Stimulated activated naive B cell treated with anti-CD40 and anti-IgM and Interleukin-4, amounts not matched to agents 10 μg/mL and 1 μg/mL and 100 μg/mL, for 72 hours (primary cell): ENCODE data around the gene EFR3B.
"Not testable (repeated sequence)": the region's sequence is repeated elsewhere in the genome, so short reads cannot be mapped to it uniquely, and the experiment has no call there.

ENCODE experiments used
- ATAC-seq, 2 donors: fragments of 150-1000 bp; cut with Tn5 transposase; replicated peaks; 2 replicates each; pipeline ENCODE4 v1.10.0; 2021; ENCODE audit warnings: moderate library complexity in 1 of 2
- DNase-seq: peaks from one replicate; pipeline ENCODE4 v3.0.0; 2021
- H3K27ac Mint-ChIP-seq: one replicate; pipeline ENCODE4 v1.8.0; 2022; ENCODE audit warnings: mild to moderate bottlenecking, mixed read lengths
- H3K27me3 Mint-ChIP-seq, 2 donors: one replicate each; pipeline ENCODE4 v1.8.0; 2022; ENCODE audit warnings: mixed read lengths in 2 of 2
- H3K36me3 Mint-ChIP-seq, 2 donors: one replicate each; pipeline ENCODE4 v1.8.0; 2022; ENCODE audit warnings: mixed read lengths in 2 of 2, mild to moderate bottlenecking in 1 of 2
- H3K4me1 Mint-ChIP-seq, 2 donors: one replicate each; pipeline ENCODE4 v1.8.0; 2022; ENCODE audit warnings: mixed read lengths in 2 of 2, mild to moderate bottlenecking in 1 of 2
- H3K4me3 Mint-ChIP-seq, 2 donors: one replicate each; pipeline ENCODE4 v1.8.0; 2022; ENCODE audit warnings: mild to moderate bottlenecking in 2 of 2, mixed read lengths in 2 of 2, moderate library complexity in 1 of 2
- H3K9me3 Mint-ChIP-seq, 2 donors: one replicate each; pipeline ENCODE4 v1.8.0; 2022; ENCODE audit warnings: mixed read lengths in 2 of 2, mild to moderate bottlenecking in 1 of 2

The EFR3B gene

GRCh38 chr2:25041928-25042320 lies at the start of gene EFR3B:
Gene EFR3B (plus strand): TSS chr2:25042076. CDS start chr2:25042313, 237 bp downstream.
- H3K27ac Mint-ChIP-seq, result peak within 1 kb of the TSS; percentile 69
- ATAC-seq (peak; percentile 92 to 96), DNase-seq (peak; percentile 83)
- H3K27me3 Mint-ChIP-seq, result peaks cover 29 to 44% of the 10 kb centered on the region in 2 donors
- peaks cover 23 to 39% of the 10 kb centered on the region in 2 donors for H3K4me1 Mint-ChIP-seq
- peak within 1 kb of the TSS; percentile 84 to 90 for H3K4me3 Mint-ChIP-seq
- H3K9me3 Mint-ChIP-seq, result no peaks in the 10 kb centered on the region
- no peaks in the 10 kb centered on the region for H3K36me3 Mint-ChIP-seq

- DNase-seq (no peak), ATAC-seq (no peak)
- H3K36me3 Mint-ChIP-seq, result no peaks in the 10 kb centered on the region
- peaks cover 0 to 3% of the 10 kb centered on the region in 2 donors for H3K9me3 Mint-ChIP-seq
- no peak overlapping the region for H3K27ac Mint-ChIP-seq
- peaks cover 0 to 3% of the 10 kb centered on the region in 2 donors for H3K27me3 Mint-ChIP-seq
- peaks cover 0 to 2% of the 10 kb centered on the region in 2 donors for H3K4me1 Mint-ChIP-seq
- no peak overlapping the region for H3K4me3 Mint-ChIP-seq
Measured at GRCh38 chr2:24993406-24994145, 48.3 kb upstream of the EFR3B start.

- H3K4me3 Mint-ChIP-seq, result no peak overlapping the region
- H3K9me3 Mint-ChIP-seq, result peaks cover 0 to 3% of the 10 kb centered on the region in 2 donors
- no peak overlapping the region for H3K27ac Mint-ChIP-seq
- DNase-seq, result no peak
- no peaks in the 10 kb centered on the region for H3K36me3 Mint-ChIP-seq
- peaks cover 0 to 3% of the 10 kb centered on the region in 2 donors for H3K27me3 Mint-ChIP-seq
- no peak for ATAC-seq
- H3K4me1 Mint-ChIP-seq, result peaks cover 0 to 2% of the 10 kb centered on the region in 2 donors
Measured at GRCh38 chr2:24994146-24994724, 47.6 kb upstream of the EFR3B start.

GRCh38 chr2:24999097-24999496 lies 42.8 kb upstream of the EFR3B start:
- not testable (repeated sequence) for H3K36me3 Mint-ChIP-seq, ATAC-seq, H3K9me3 Mint-ChIP-seq, DNase-seq, H3K27me3 Mint-ChIP-seq, H3K27ac Mint-ChIP-seq, H3K4me1 Mint-ChIP-seq, H3K4me3 Mint-ChIP-seq

GRCh38 chr2:25000036-25000435 lies 41.8 kb upstream of the EFR3B start:
- Mint-ChIP-seq H3K27ac (no peak overlapping the region), H3K9me3 (no peaks in the 10 kb centered on the region), H3K27me3 (peaks cover 0 to 6% of the 10 kb centered on the region in 2 donors), H3K4me1 (no peaks in the 10 kb centered on the region), H3K4me3 (no peak overlapping the region), H3K36me3 (no peaks in the 10 kb centered on the region)
- ATAC-seq (no peak), DNase-seq (no peak)

GRCh38 chr2:25000503-25001324 lies 41.2 kb upstream of the EFR3B start:
- Mint-ChIP-seq H3K4me1 (no peaks in the 10 kb centered on the region), H3K27me3 (peaks cover 0 to 6% of the 10 kb centered on the region in 2 donors), H3K4me3 (no peak overlapping the region), H3K27ac (no peak overlapping the region), H3K9me3 (no peaks in the 10 kb centered on the region), H3K36me3 (no peaks in the 10 kb centered on the region)
- ATAC-seq (no peak), DNase-seq (no peak)

- no peaks in the 10 kb centered on the region for H3K9me3 Mint-ChIP-seq
- H3K4me3 Mint-ChIP-seq, result no peak overlapping the region
- ATAC-seq (no peak), DNase-seq (no peak)
- no peaks in the 10 kb centered on the region for H3K36me3 Mint-ChIP-seq
- H3K4me1 Mint-ChIP-seq, result no peaks in the 10 kb centered on the region
- peaks cover 0 to 6% of the 10 kb centered on the region in 2 donors for H3K27me3 Mint-ChIP-seq
- H3K27ac Mint-ChIP-seq, result no peak overlapping the region
Measured at GRCh38 chr2:25001325-25001637, 40.6 kb upstream of the EFR3B start.

- Mint-ChIP-seq H3K27ac (no peak overlapping the region), H3K4me3 (no peak overlapping the region), H3K9me3 (no peaks in the 10 kb centered on the region), H3K27me3 (peaks cover 0 to 6% of the 10 kb centered on the region in 2 donors), H3K4me1 (no peaks in the 10 kb centered on the region), H3K36me3 (no peaks in the 10 kb centered on the region)
- ATAC-seq (no peak), DNase-seq (no peak)
Measured at GRCh38 chr2:25002066-25002465, 39.8 kb upstream of the EFR3B start.

- DNase-seq (no peak), ATAC-seq (no peak)
- Mint-ChIP-seq H3K4me1 (peaks cover 0 to 3% of the 10 kb centered on the region in 2 donors), H3K36me3 (no peaks in the 10 kb centered on the region), H3K9me3 (no peaks in the 10 kb centered on the region), H3K27ac (no peak overlapping the region), H3K4me3 (no peak overlapping the region), H3K27me3 (no peaks in the 10 kb centered on the region)
Measured at GRCh38 chr2:25009954-25010353, 31.9 kb upstream of the EFR3B start.

- not testable (repeated sequence) for DNase-seq, H3K36me3 Mint-ChIP-seq, H3K4me3 Mint-ChIP-seq, ATAC-seq, H3K27ac Mint-ChIP-seq, H3K4me1 Mint-ChIP-seq, H3K9me3 Mint-ChIP-seq, H3K27me3 Mint-ChIP-seq
Measured at GRCh38 chr2:25011342-25011741, 30.5 kb upstream of the EFR3B start.

GRCh38 chr2:25014631-25015030 lies 27.2 kb upstream of the EFR3B start:
- no peaks in the 10 kb centered on the region for H3K36me3 Mint-ChIP-seq
- no peak for ATAC-seq
- no peak for DNase-seq
- peaks cover 0 to 4% of the 10 kb centered on the region in 2 donors for H3K27me3 Mint-ChIP-seq
- H3K4me3 Mint-ChIP-seq, result no peak overlapping the region
- H3K9me3 Mint-ChIP-seq, result no peaks in the 10 kb centered on the region
- no peak overlapping the region for H3K27ac Mint-ChIP-seq
- peaks cover 7% of the 10 kb centered on the region in 2 donors for H3K4me1 Mint-ChIP-seq

- DNase-seq (no peak), ATAC-seq (no peak)
- Mint-ChIP-seq H3K27ac (no peak overlapping the region), H3K4me1 (peaks cover 15 to 16% of the 10 kb centered on the region in 2 donors), H3K27me3 (peaks cover 9 to 11% of the 10 kb centered on the region in 2 donors), H3K9me3 (no peaks in the 10 kb centered on the region), H3K4me3 (no peak overlapping the region), H3K36me3 (no peaks in the 10 kb centered on the region)
Measured at GRCh38 chr2:25018681-25019080, 23.2 kb upstream of the EFR3B start.

GRCh38 chr2:25021791-25022362 lies 20.0 kb upstream of the EFR3B start:
- DNase-seq, result no peak
- peak in 1 of 2 donors; percentile 55 for ATAC-seq
- Mint-ChIP-seq H3K27me3 (peaks cover 11 to 13% of the 10 kb centered on the region in 2 donors), H3K4me1 (peaks cover 15 to 16% of the 10 kb centered on the region in 2 donors), H3K9me3 (no peaks in the 10 kb centered on the region), H3K4me3 (no peak overlapping the region), H3K27ac (no peak overlapping the region), H3K36me3 (no peaks in the 10 kb centered on the region)

GRCh38 chr2:25023333-25023732 lies 18.5 kb upstream of the EFR3B start:
- ATAC-seq, result no peak
- Mint-ChIP-seq H3K4me1 (peaks cover 9 to 10% of the 10 kb centered on the region in 2 donors), H3K9me3 (no peaks in the 10 kb centered on the region)

More at GRCh38 chr2:25023333-25023732, 18.5 kb upstream of the EFR3B start:
- H3K36me3 Mint-ChIP-seq, result no peaks in the 10 kb centered on the region
- peaks cover 11 to 17% of the 10 kb centered on the region in 2 donors for H3K27me3 Mint-ChIP-seq
- no peak overlapping the region for H3K27ac Mint-ChIP-seq
- H3K4me3 Mint-ChIP-seq, result no peak overlapping the region
- DNase-seq, result no peak
